ENCODE results near the gene CDC42.
"Not testable (repeated sequence)": the region's sequence is repeated elsewhere in the genome, so short reads cannot be mapped to it uniquely, and the experiment has no call there.

Gene CDC42

DNA sequence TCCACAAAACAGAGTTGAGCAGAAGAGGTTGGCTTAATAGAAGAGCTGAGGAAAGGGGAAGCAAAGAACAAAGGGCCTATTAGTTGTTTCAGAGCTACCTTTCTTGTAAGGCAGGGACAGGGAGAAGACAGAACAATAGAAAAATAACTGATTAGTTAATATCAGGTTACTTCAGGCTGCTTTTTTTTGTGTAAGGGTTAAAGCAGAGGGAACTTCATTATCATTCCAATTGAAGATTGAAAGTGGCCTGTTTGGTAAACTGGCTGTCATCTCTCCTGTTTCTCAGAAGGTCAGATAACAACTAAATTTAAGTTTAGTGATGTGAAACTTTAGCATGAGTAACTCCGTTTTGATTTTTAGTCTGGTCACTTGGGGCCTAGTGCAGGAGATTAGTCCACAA, 22.3 kb downstream of the CDC42 start:
- no peak for DNase-seq (ENCODE audit: low read depth, low spot score)

DNA sequence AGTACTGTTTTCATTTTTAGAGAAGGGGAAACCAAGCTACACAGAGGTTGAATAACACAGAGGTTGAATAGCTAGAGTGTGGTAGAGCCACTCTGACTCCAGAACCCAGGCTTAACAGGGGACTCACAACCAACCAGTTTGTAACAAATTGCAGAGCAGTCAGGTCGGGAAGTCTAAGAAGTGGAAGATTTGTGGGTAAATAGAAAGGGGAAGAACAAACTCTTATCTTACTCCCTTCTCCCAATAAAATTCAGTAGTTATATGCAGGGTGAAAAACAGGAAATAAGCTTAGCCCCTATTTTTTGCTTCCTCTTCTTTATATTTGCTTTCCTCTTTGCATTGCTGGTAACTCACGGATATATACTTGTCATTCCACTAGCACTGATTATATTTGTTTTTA, 23.2 kb downstream of the CDC42 start:
- no peak for DNase-seq (ENCODE audit: low read depth, low spot score)

DNA sequence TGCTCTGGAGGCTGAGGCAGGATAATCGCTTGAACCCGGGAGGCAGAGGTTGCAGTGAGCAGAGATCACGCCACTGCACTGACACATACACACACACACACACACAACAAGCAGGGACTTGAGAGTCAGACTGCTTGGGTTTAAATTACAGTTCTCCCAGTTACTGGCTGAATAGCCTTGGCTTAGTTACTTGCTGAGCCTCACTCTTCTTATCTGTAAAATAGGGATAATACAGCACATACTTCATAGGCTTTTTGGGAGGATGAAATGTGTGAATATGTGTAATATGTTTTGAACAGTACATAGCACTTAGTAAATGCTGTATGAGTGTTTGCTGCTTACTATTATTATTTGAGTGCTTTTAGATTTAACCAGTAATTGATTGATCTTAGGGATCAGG, 23.8 kb downstream of the CDC42 start:
- no peak for DNase-seq (ENCODE audit: low read depth, low spot score)

DNA sequence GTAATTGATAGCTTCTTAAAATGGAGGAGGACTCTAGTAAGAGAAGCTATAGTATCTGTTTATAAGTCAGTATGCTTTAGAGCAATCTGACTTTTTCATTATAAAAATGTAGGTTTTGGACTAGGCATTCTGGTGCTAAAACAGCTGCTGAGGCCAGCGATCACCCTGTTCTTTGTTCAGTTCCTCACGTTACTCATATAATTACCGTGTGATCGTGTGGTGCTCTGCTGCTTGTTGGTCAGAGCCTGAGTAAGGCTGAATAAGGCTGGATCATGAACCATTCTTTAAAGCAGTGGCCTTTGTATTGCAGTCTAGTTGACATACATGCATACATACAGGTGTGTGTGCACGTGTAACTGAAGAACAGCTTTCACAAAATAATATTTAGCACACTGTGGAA, 25.2 kb downstream of the CDC42 start:
- DNase-seq (ENCODE audit: low read depth, low spot score), result no peak

DNA sequence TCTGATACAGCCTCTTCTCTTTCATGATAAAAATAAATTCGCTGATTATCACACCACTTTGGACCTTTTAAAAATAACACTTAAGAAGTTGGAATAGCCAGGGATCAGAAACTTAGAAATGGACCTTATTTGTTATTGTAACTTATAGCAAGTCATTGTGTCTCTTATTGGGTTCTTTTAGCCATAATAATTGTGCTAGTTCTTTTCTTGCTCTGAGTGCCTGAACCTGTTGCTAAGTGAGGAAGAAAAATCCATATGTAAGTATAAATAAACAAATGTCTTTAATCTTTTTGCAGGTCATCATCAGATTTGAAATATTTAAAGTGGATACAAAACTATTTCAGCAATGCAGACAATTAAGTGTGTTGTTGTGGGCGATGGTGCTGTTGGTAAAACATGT, 25.6 kb downstream of the CDC42 start:
- DNase-seq (ENCODE audit: low read depth, low spot score), result no peak

DNA sequence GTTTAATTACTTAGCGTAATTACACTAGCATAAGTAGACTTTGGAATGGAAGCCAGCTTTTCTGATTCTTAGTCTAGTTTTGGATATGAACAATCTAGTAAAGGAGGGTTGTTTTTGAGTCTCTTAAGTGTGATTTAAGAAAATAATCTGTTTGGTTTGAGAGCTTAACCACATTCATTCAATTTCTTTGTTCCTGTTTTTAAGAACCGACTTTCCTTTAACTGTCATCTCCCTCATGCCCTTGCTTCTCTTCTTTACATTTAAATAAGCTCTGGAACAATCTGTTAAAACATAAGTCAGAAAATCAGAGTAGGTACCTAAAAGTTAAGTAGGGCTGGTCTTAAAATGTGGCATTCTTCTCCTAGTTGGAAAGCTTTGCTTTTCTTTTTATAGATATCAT, 27.7 kb downstream of the CDC42 start:
- no peak for DNase-seq (ENCODE audit: low read depth, low spot score)

DNA sequence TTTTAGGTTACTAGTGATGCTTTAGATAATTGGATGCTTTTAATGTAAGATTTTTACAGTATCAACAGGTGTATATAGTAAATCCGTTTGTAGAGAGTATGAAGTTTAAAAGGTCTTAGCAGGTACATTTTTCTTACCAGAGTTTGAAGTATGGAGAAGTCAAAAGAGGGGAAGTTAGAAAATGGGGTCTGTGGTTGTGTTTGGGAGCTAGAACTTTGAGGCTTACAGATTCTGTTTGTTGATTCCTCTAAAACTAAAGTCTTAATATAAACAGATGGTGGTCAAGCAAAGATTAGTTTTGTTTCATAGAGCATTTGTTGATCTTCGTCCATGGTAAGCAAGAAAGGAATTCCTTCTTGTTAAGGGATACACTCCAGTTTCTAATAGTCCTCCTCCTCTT, 35.8 kb downstream of the CDC42 start:
- DNase-seq (ENCODE audit: low read depth, low spot score), result no peak

DNA sequence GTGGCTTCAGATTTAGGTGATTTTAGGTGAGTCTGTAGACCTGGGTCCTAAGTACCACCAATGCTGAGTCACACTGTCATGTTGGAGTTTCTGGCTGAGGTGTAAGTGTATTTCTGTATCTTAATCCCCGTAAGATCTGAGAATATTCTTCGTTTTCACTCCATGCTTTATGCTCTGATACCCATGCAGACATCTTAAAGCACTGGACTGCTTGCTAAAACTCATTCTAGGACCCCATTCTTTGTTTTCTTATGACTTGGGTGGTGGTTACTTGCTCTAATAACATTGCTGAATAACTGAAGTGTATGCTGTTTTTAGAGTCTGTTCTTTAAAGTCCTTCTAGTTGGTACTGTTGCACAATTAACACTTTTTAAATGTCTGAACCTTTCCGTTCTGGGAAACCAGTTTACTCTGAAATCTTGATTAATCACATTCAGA, 36.6 kb downstream of the CDC42 start:
- no peak for DNase-seq (ENCODE audit: low read depth, low spot score)

DNA sequence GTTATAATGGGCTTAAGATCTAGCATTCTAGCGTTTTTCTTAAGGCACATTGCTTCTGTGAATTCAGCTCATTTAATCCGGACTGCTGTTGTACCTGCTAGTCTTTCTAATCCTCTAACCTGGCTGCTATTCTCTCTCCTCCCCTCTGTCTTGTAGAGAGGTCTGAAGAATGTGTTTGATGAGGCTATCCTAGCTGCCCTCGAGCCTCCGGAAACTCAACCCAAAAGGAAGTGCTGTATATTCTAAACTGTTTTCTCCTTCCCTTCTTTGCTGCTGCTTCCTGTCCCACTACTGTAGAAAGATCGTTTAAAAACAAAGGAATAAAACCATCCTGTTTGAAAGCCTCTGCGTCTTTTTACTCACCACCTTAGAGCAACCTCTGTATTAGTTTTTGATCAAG, 37.3 kb downstream of the CDC42 start:
- DNase-seq (ENCODE audit: low read depth, low spot score), result peak; percentile 16

DNA sequence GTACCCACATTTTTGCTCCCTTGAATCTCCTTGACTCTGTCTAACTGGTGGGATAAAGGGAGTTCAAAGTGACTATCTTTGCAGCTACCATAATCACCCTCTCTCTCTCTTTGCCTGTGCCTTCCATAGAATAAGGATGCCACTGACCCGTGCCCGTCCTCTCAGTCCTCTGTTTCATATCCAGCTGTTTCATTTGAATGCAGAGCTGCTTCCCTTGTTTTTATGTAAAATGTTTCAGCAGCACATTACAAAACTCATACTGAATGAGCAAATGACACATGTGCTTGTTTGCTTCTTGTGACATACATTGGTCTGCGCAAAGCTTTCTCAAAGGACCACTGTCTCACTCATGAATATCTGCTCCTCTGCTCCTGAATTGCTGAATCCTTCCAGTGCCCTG, 38.4 kb downstream of the CDC42 start:
- no peak for DNase-seq (ENCODE audit: low read depth, low spot score)

DNA sequence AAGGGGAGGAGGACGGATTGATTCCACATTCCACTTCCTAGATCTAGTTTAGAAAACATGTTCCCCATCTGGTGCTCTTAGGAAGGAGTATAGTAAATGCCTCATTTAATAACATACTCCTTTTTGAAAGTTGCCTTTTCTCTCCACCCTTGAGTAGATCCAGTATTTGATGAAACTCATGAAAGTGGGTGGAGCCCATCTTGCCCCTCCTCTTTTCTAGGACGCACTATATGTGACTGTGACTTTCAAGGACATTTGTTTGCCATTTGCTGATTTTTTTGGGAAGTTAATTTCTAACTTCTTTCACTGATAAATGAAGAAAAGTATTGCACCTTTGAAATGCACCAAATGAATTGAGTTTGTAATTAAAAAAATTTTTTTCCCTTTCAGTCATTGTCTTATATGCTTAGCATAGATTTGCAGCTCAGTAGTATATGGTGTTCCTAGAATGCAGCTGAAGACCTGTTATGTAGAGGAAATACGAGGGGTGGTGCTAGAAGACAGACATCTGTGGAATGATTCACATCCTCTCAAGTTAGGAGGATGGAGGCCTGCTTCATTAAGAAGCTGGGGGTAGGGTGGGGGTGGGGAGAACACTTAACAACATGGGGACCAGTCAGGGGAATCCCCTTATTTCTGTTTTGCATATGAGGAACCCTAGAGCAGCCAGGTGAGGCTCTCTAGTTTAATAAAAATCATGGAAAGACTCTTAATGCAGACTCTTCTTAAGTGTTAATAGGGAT, 39.7 kb downstream of the CDC42 start:
- not testable (repeated sequence) for DNase-seq (ENCODE audit: low read depth, low spot score)

DNA sequence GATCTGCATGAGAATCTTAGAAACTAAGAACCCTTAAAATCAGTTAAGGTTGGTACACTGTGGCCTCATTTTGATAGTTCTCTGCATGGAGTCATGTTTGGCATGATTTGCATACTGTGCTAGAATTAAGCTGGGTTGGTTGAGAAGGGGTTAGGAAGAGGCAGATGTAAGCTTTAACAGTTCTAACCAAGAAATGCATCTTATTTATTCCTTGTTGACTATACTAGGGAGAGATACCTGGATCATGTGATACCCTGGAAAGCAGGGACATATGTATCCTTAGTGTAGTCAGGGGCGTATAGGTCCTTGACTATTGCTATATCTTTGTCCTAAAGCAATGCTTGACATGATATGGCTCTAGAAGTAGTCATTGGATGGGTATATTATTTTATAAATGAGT, 41.0 kb downstream of the CDC42 start:
- no peak for DNase-seq (ENCODE audit: low read depth, low spot score)

DNA sequence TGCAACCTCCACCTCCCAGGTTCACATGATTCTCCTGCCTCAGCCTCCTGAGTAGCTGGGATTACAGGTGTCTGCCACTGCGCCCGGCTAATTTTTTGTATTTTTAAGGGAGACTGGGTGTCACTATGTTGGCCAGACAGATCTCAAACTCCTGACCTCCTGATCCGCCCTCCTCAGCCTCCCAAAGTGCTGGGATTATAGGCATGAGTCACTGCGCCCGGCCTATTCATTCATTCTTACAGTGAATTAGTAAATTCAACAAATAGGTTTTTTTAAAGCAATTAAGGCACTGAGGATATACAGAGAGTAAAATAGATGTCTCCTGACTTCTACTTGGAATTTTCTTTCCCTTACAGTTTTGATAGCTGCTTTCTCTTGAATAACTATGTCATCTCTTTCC, 43.5 kb downstream of the CDC42 start:
- no peak for DNase-seq (ENCODE audit: low read depth, low spot score)

DNA sequence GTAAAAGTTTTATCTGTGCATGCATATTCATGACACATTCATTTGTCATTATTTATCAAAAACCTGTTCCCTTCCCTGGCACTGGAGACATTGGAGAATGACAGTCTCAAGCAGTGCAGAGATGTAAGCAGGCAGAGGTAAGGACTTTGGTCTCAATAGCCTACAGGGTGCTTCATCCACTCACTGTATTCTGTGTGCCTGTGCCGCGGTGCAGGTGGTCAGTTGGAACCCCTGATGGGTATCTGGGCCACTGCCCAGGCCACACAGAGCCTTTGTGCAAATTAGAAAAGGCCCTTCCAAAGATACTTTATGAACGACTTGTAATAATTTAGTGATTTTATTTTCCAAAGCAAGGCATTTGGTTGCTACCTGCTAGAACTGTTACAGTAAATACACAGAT, 44.0 kb downstream of the CDC42 start:
- no peak for DNase-seq (ENCODE audit: low read depth, low spot score)

DNA sequence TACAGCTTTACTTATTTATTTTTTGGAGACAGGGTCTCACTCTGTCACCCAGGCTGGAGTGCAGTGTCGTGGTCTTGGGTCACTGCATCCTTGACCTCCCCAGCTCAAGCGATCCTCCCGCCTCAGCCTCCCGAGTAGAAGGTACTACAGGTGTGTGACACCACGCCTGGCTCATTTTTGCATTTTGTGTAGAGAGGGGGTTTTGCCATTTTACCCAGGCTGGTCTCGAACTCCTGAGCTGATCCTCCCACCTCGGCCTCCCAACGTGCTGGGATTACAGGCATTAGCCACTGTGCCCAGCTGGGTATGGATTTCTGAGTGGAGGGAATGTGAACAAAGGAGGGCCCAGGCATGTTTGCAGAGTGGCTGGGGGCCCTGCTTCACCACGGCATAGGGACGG, 46.2 kb downstream of the CDC42 start:
- no peak for DNase-seq (ENCODE audit: low read depth, low spot score)

DNA sequence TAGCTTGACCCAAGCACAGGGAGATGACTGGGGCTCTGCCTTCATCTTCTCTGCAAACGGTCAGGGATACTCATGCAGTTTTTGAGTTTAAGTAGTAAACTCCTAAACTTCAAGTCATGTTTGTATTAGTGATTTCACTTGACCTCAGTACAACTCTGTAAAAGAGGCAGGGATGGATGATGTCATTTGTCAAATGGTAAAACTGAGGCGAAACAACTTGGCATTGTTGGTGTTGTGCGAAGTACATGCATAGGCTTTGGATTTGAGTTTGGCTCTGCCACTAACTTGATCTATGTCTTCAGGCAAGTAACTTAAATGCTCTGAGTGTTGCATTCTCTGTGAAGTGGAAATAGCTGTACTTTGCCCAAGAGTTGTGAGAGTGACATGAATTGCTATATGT, 47.7 kb downstream of the CDC42 start:
- DNase-seq (ENCODE audit: low read depth, low spot score), result no peak

DNA sequence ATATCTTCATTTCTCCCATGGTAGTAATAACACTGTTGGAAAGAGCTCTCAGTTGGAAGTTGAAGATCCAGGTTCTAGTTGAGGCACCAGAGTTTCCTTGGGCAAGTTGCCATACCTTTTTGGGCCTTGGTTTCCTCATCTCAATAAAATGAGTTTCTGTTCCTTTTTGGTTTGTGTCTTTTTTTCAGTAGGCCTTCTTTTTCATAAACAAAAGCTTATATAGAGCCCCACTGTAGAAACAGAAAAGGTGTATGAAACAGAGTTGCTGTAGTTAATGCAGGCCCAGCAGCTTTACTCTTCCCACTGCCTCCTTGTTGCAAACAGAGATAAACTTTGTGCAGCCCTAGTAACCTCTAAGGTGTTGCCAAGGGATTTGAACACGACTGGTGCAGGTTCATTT, 48.7 kb downstream of the CDC42 start:
- no peak for DNase-seq (ENCODE audit: low read depth, low spot score)

DNA sequence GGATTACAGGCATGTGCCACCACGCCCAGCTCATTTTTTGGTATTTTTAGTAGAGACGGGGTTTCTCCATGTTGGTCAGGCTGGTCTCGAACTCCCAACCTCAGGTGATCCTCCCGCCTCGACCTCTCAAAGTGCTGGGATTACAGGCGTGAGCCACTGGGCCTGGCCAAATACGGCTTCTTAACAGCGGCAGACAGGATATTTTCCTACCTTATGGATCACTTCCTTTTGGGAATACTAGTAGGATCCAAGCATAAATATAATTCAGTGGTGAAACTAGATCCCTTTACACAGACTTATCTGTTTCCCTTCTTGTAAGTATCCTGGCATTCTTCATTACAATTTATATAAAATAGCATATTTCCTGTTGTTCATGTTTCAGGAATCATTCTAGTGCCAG, 49.5 kb downstream of the CDC42 start:
- DNase-seq (ENCODE audit: low read depth, low spot score), result no peak

DNA sequence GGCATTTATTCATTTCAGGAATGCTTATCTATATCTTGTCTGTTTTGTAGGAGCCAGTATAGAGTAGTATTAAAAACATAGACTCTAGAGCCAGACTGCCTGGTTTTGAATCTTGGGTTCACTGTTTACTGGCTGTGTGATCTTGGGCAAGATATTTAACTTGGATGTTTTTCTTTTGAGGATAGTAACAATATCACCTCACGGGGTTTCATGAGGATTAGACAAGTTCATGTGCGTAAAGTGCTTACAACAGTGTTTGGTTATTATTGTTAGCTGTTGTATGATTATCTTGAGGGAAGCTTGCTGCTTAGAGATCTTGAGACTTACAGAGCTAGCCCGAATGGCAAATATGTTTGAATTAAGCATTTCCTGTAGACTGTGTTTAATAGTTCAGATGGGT, 50.2 kb downstream of the CDC42 start:
- DNase-seq (ENCODE audit: low read depth, low spot score), result no peak

DNA sequence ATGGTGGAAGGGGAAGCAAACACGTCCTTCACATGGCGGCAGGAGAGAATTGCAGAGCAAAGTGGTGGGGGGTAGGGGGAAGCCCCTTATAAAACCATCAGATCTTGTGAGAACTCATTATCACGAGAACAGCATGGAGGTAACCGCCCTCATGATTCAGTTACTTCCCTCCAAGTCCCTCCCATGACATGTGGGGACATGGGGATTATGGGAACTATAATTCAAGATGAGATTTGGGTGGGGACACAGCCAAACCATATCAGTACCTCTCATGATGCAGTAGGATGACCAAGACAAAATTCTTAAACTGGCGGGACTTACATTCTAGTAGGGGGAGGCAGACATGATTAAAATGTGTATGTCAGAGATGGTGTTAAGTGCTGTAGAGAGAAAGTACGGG, 51.6 kb downstream of the CDC42 start:
- no peak for DNase-seq (ENCODE audit: low read depth, low spot score)

DNA sequence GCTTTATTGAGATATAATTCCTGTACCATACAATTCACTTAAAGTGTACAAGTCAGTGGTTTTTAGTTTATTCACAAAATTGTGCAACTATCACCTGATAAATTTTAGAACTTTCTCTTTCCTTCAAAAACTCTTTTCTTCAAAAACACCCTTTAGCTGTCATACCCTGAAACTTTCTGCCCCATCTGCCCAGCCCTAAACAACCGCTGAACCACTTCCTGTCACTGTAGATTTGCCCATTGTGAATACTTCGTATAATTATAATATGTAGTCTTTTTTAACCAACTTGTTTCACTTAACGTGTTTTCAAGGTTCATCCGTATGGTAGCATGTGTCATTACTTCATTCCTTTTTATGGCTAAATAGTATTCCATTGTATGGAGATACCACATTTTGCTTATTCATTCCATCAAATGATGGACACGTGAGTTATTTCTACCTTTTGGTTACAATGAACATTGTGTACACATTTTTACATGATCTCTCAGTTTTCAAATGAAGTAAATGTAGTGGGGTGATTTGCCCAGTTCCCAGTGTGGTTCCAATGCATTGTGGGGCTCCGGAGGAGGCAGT, 52.4 kb downstream of the CDC42 start:
- DNase-seq (ENCODE audit: low read depth, low spot score), result no peak

DNA sequence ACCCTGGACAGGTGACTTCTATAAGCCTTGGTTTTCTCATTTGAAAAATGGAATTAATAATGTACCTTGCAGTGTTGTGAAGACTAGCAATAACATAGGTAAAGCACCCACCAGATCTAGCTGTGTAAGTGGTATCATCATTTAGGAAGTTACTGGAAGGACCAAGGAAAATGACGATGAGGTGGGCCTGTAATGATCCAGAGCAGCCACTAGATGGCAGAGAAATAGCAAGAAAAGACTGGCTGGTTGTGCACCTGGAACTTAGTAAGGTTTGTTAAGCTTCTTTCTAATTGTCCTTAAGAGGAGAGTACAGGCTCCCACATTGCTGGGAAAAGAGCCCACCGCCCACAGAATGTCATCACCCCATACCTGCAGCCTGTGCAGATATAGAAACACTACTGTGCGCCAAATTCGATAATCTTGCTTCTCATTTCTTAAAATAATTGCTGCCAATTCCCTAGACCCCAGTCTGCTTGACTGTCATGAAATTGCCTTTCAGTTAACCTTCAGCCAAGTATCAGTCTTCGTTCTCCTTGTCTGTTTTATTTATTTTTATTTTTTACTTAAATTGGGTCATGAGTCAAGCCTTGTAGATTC, 53.2 kb downstream of the CDC42 start:
- DNase-seq (ENCODE audit: low read depth, low spot score), result peak; percentile 54

DNA sequence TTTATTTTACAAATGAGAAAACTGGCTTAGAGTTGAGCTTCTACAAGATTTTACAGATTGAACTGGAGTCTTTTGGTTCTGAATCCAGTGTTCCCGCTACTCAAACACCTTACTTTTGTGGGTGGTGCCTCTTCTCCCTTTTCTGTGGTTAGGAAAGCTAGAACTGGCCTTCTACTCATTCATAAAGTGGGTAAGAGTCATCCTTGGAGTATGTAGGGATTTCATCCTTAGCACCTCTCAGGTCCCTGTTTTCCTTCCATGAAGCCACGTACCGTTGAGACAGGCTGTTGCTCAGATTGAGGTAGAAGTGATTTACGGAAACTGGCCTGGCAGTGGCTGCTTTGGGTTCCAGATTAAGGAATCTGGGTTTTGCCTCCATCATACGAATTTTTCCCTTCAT, 54.6 kb downstream of the CDC42 start:
- DNase-seq (ENCODE audit: low read depth, low spot score), result no peak

Data from ELF-1 (cell line).